Cardiac fibroblast (primary cell): ENCODE data around the gene NKIRAS1.

Source experiments
- DNase-seq, 2 donors: peaks; one replicate each; pipeline versions ENCODE4 v3.0.0 to v3.0.0-alpha.2; 2010; ENCODE audit warnings: low read depth in 2 of 2
- H3K4me3 ChIP-seq, 2 donors: replicated peaks in 1 of 2; 1 replicate in 1 of 2; 2 replicates in 1 of 2; pipeline ENCODE4 v1.5.1; 2011; ENCODE audit warnings: low read depth in 2 of 2, low read length in 2 of 2, mild to moderate bottlenecking in 2 of 2, moderate library complexity in 1 of 2
- CTCF ChIP-seq: IDR thresholded peaks from one replicate; pipeline ENCODE4 v1.5.1; 2011; ENCODE audit warnings: low read depth, mild to moderate bottlenecking, low read length, inconsistent platforms

Gene NKIRAS1

GRCh38 chr3:23845326-23846216, 71.2 kb downstream of the NKIRAS1 start:
- DNase-seq: no peak
- TF ChIP-seq CTCF: no peak

GRCh38 chr3:23843869-23844268, 72.9 kb downstream of the NKIRAS1 start:
- DNase-seq: no peak
- no peak overlapping the region for H3K4me3 ChIP-seq
- TF ChIP-seq CTCF: no peak

More at GRCh38 chr3:23845326-23846216, 71.2 kb downstream of the NKIRAS1 start:
- H3K4me3 ChIP-seq: no peak overlapping the region
